Peyer's patch (tissue), 4 donors: ENCODE data around the gene PLCD4. TPM values are rescaled to one million over a fixed set of nuclear protein-coding genes. Genes with fewer than 3 reads are reported as not detected.
A peak's percentile ranks its signal among the peaks of the same experiment; 100 is the strongest.

Source experiments
- DNase-seq, 3 donors: peaks; one replicate each; pipeline ENCODE4 v3.0.0-alpha.2; 2017 to 2019
- H3K27ac ChIP-seq, 4 donors: fragments of 200-600 bp; sonication (generic); one replicate each; pipeline ENCODE4 v1.5.1; 2016 to 2019
- H3K27me3 ChIP-seq, 2 donors: fragments of 200-600 bp; sonication (generic); one replicate each; pipeline ENCODE4 v1.5.1; 2019
- H3K36me3 ChIP-seq, 3 donors: fragments of 200-600 bp; sonication (generic); one replicate each; pipeline ENCODE4 v1.5.1; 2016 to 2019
- H3K4me1 ChIP-seq, 4 donors: fragments of 200-600 bp; sonication (generic); one replicate each; pipeline ENCODE4 v1.5.1; 2016 to 2019
- H3K4me3 ChIP-seq, 4 donors: fragments of 200-600 bp; sonication (generic); 1 replicate in 3 of 4; 2 replicates in 1 of 4; pipeline ENCODE4 v1.5.1; 2016 to 2019; ENCODE audit warnings: mild to moderate bottlenecking in 1 of 4
- H3K9me3 ChIP-seq, 4 donors: fragments of 200-600 bp; sonication (generic); one replicate each; pipeline ENCODE4 v1.5.1; 2016 to 2019; ENCODE audit warnings: mild to moderate bottlenecking in 1 of 4
- POLR2A ChIP-seq, 2 donors: fragments of 450-650 bp; IDR thresholded peaks; one replicate each; pipeline ENCODE4 v1.5.1; 2017; ENCODE audit warnings: antibody characterized with exemption in 2 of 2, mild to moderate bottlenecking in 2 of 2, moderate library complexity in 2 of 2
- total RNA-seq, 4 donors: library from RNA; depleted of rRNA; stranded (reverse); fragments of >200 nt; gene quantifications; one replicate each; pipeline ENCODE4 v1.1.0, GENCODE V29; 2016
- TF ChIP-seq, protein P1 (sequence below), 6 experiments: fragments of 450-650 bp in 4 of 6; fragments of 200-600 bp in 2 of 6; sonication (generic) in 1 of 6; IDR thresholded peaks; one replicate each; pipeline ENCODE4 v1.5.1; 2017 to 2019; ENCODE audit warnings: antibody characterized with exemption in 6 of 6, mild to moderate bottlenecking in 3 of 6, moderate library complexity in 1 of 6

Gene PLCD4
- total RNA-seq, 4 donors from 2014 or later = 1.5 to 9.9 (median 3.6) TPM; not detected in 1

DNA sequence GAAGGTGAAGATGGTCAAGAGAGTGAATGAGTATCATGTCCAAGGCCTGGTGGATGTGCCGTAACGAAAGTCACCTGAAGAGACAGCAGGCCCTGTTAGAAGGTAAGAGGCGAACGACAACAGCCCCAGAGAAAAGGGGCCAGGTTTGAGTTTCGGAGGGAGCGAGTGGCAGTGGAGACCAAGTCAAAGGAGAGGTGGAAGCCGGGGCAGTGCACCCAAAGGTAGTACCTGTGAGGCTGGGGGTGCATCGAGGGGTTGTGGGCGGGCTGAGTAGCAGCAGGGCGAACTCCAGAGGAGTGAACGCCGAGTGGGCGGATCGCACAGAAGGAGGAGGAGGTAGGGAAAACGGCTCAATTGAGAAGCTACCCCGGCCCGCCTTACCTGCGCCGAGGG is 39.9 kb upstream of the PLCD4 start:
- Histone ChIP-seq H3K27ac (peak overlapping the region; percentile 89 to 92 (median 90)), H3K9me3 (no peaks in the 10 kb centered on the region), H3K27me3 (no peaks in the 10 kb centered on the region), H3K36me3 (peaks cover 0 to 7% (median 0%) of the 10 kb centered on the region in 3 donors), H3K4me1 (peaks cover 0 to 30% (median 9%) of the 10 kb centered on the region in 4 donors), H3K4me3 (peak overlapping the region; percentile 56 to 81 (median 67))
- TF ChIP-seq POLR2A (IDR thresholded peaks at IDR 0.05) = no peak
- TF ChIP-seq, protein P1, sequence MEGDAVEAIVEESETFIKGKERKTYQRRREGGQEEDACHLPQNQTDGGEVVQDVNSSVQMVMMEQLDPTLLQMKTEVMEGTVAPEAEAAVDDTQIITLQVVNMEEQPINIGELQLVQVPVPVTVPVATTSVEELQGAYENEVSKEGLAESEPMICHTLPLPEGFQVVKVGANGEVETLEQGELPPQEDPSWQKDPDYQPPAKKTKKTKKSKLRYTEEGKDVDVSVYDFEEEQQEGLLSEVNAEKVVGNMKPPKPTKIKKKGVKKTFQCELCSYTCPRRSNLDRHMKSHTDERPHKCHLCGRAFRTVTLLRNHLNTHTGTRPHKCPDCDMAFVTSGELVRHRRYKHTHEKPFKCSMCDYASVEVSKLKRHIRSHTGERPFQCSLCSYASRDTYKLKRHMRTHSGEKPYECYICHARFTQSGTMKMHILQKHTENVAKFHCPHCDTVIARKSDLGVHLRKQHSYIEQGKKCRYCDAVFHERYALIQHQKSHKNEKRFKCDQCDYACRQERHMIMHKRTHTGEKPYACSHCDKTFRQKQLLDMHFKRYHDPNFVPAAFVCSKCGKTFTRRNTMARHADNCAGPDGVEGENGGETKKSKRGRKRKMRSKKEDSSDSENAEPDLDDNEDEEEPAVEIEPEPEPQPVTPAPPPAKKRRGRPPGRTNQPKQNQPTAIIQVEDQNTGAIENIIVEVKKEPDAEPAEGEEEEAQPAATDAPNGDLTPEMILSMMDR (IDR thresholded peaks at IDR 0.05) = no peak
- no peak for DNase-seq

DNA sequence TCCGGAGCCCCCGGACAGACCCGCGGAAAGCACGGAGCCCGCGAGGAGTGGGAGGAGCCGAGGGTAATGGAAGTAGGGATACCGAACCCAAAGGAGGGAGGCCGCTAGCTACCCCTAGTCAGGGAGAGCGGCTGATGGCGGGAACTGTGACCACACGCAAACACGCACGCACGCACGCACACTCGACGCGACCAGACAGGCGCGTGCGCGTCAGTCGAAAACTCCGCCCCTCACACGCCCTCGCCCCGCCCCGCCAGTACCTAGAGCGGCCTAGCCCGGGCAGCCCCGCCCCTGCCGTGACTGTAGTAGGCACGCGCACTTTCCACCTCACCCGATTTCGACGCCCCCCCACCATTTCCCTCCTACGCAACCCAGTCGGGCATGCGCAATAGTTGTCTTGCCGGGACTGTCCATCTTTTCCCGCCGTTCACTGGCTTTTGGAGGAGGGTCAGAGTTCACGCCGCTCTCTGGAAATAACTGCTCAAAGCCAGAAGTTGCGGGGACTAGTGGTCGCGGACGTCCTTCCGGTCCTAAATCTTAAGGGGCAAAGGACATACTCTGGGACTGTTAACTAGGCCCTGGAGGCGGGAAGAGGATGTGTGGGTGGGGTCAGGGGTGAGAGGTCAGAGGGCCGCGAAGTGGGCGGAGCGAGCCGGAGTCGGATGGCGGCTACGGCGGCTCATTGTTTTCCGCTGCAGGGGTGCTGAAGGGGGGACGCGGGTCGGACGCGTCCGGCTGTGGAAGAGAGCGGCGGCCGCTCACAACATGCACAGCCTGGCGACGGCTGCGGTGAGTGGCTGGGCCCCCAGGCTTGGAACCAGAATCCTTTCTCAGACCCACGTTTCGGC is 39.3 kb upstream of the PLCD4 start, which contains the start of the genes CNOT9 and USP37:
Gene CNOT9 (plus strand): TSS at position 650 of the 848 bp plus-strand sequence. CDS start 116 bp downstream, at position 766.
Gene USP37 (minus strand): TSS at position 162 of the 848 bp plus-strand sequence. CDS start 9,698 bp downstream, outside the sequence.
- H3K4me1 ChIP-seq = peaks cover 0 to 30% (median 9%) of the 10 kb centered on the region in 4 donors
- peak in 1 of 2 donors; percentile 79 for TF ChIP-seq POLR2A (IDR thresholded peaks at IDR 0.05)
- TF ChIP-seq, protein P1 (IDR thresholded peaks at IDR 0.05) = peak in 3 of 6 experiments; percentile 27 to 36 (median 33)
- peak within 1 kb of the TSS; percentile 89 to 92 (median 90) for H3K27ac ChIP-seq
- no peaks in the 10 kb centered on the region for H3K9me3 ChIP-seq
- DNase-seq = peak; percentile 100
- no peaks in the 10 kb centered on the region for H3K27me3 ChIP-seq
- peaks cover 0 to 11% (median 0%) of the 10 kb centered on the region in 3 donors for H3K36me3 ChIP-seq
- H3K4me3 ChIP-seq = peak within 1 kb of the TSS; percentile 56 to 81 (median 67)

DNA sequence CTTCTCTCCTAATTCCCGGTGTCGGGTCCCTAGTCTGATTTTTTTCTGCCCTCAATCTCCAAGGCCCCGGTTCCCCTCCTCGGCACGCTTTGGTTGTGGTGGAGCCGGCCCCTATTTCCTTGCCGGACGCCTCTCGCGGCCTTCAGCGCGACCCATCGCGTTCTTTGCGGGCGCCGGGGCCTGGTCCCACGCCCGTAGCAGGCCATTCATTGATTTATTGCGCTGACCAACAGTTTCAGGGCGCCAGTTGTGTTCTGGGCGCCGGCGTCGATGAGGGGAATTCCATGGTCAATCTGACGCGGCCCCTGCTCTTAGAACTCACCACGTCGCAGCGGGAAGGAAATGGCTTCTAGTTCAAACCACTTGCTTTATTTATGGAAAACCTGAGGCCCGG is 38.7 kb upstream of the PLCD4 start:
- Histone ChIP-seq H3K27me3 (no peaks in the 10 kb centered on the region), H3K9me3 (no peaks in the 10 kb centered on the region), H3K4me3 (peak overlapping the region; percentile 56 to 81 (median 67)), H3K36me3 (peaks cover 0 to 16% (median 0%) of the 10 kb centered on the region in 3 donors), H3K27ac (peak overlapping the region; percentile 89 to 92 (median 90)), H3K4me1 (peaks cover 0 to 30% (median 9%) of the 10 kb centered on the region in 4 donors)
- no peak for TF ChIP-seq POLR2A (IDR thresholded peaks at IDR 0.05)
- TF ChIP-seq, protein P1 (IDR thresholded peaks at IDR 0.05) = no peak
- peak; percentile 46 to 73 (median 70) for DNase-seq

DNA sequence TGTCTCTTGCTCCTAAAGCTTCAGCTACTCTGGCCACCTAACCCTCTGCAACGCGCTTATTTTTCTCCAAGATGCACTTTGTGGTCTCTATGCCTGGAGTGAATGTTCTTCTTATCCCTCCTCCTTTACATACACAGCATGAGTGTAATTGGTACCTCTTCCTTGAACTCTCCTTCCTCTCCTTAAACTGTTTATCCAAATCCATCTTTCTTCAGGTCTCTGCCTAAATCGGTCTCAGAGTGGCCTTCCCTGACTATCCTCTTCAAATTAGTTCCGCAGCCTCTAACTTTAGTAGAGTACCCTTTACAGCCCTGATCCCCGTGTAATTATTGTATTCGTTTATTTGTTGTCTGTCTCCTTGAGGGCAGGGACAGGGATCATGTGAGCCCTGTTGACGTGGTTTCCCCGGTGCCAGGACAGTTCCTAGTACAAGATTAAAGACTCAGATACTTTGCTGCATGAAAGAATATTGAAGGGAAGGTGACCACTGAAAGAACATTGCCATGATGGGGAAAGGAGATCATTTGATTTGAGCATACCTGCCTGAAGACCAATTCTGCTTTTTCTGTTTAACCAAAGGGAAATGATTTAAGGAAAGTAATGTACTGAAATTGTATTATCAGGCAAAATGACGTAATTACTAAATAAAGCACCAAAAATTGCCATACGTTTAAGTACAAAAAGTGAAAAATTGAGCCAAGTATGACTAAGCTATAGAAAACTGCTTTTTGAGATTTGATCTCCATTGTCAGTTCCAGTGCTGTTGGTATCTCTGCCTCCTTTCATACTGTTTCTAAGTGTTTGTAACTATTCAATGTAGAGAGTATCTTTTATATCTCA is 37.8 kb upstream of the PLCD4 start:
- H3K36me3 ChIP-seq = peaks cover 0 to 22% (median 0%) of the 10 kb centered on the region in 3 donors
- H3K9me3 ChIP-seq = no peaks in the 10 kb centered on the region
- peaks cover 0 to 23% (median 9%) of the 10 kb centered on the region in 4 donors for H3K4me1 ChIP-seq
- peak in 1 of 3 donors; percentile 49 for DNase-seq
- H3K4me3 ChIP-seq = peak overlapping the region; percentile 56 to 81 (median 67)
- TF ChIP-seq, protein P1 (IDR thresholded peaks at IDR 0.05) = no peak
- TF ChIP-seq POLR2A (IDR thresholded peaks at IDR 0.05) = no peak
- H3K27ac ChIP-seq = peak overlapping the region; percentile 89 to 92 (median 90)
- no peaks in the 10 kb centered on the region for H3K27me3 ChIP-seq

DNA sequence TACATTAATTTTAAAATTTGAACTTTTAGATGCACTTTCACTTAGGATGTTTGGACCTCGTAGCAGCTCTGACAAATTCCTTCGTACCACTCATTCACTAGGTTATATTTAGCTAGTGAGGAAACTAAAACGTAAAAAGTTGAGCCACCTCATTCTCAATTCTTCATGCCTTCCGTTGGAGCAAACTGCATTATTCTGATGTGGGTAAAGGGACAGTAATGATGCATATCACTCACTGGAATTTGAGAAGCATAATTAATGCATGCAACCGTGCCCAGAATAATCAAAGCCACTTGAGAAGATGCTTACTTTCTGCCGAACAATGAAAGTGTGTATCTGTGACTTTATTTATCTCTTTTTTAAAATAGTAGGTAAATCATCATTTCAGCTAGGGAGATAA is 36.8 kb upstream of the PLCD4 start:
- TF ChIP-seq, protein P1 (IDR thresholded peaks at IDR 0.05) = no peak
- TF ChIP-seq POLR2A (IDR thresholded peaks at IDR 0.05) = no peak
- Histone ChIP-seq H3K27me3 (no peaks in the 10 kb centered on the region), H3K27ac (peak overlapping the region in 1 of 4 donors; percentile 20), H3K9me3 (no peaks in the 10 kb centered on the region), H3K4me3 (no peak overlapping the region), H3K36me3 (peaks cover 0 to 22% (median 0%) of the 10 kb centered on the region in 3 donors), H3K4me1 (peaks cover 0 to 21% (median 9%) of the 10 kb centered on the region in 4 donors)
- no peak for DNase-seq
